ENCODE measurements around the gene RS1.

RS1 gene

DNA sequence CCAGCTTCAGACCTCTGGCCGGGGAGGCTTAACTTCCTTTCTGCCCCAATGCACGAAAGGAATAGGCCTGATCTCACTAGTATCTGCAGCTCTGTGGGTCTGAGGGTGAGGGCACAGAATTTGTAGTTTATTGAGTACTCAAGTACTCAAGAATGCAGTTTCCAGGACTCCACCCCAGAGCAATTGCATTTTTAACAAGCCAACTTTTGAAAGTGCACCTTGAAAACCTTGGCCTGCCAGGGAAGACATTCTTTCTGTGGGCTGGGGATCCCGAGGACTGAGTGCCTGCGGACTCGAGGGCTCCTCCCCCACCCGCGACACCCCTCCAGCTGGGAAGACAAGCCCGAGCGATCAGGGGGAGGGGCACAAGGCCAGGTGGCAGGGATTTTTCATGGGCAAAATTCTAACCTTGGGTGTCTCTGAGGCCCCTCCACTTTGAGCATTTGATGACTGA lies 22.4 kb downstream of the RS1 start:
- no peak for FAIRE-seq

DNA sequence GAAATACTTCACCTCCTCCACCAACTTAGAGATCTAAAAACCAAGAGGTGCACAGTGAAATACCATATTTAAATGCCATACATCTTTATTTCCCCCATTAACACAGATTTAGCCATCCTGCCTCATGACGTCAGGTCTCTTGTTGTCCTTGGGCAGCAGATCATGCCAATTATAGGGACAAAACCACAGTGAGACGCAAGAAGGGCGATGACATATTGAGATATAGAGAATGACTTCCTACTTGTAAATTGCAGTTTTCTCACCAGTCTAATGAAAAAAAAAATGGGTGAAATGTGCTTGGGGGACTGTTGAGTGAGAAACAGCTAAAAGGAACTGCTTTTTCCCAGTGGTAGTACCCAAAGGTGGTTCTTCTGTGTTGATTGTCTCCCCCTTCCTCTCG lies 24.3 kb downstream of the RS1 start:
- FAIRE-seq (no peak), DNase-seq (ENCODE audit: insufficient read length, low spot score) (no peak)
- TF ChIP-seq POLR2A (IDR thresholded peaks at IDR 0.05; ENCODE audit: low read depth, low read length): no peak

More for the DNA sequence above, 22.4 kb downstream of the RS1 start:
- no peak for TF ChIP-seq POLR2A (IDR thresholded peaks at IDR 0.05; ENCODE audit: low read depth, low read length)
- no peak for DNase-seq (ENCODE audit: insufficient read length, low spot score)

DNA sequence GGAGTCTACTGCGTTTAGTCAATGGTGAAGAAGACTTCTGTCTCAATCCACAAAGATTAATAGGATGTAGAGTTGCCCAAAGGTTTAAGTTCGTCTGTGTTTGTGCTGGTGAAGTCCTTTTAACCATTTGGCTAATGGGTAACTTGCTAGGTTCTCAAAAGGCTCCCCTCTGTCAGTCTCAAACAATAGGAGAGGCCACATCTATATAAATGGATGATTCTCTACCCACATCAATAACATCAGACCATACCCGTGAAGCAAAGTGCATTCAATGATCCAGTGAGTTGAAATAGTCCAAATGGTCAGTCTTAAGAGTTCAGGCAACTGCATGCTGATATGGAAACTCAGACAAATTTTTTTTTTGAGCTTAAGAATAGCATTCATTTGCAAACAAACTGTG lies 28.1 kb downstream of the RS1 start:
- DNase-seq (ENCODE audit: insufficient read length, low spot score) (no peak), FAIRE-seq (no peak)
- no peak for TF ChIP-seq POLR2A (IDR thresholded peaks at IDR 0.05; ENCODE audit: low read depth, low read length)

DNA sequence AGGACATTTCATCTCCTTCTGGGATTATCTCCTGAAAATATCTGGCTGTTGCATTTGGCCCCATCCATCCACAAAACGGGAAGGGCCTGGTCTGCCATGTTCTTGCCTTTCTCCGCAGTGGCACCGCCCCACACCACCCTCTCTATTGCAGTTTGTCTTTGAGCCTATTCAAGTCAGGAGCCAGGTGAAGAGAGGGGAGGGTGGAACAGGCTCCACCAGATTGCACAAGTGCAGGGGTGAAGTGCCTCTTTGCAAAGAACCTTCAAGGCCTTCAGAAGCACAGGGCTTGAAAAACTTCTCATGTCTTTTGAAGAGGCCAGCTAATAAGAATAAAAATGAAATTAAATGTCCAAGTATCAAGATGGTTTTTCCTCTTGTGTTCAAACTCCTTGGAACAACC lies 28.7 kb downstream of the RS1 start:
- DNase-seq (ENCODE audit: insufficient read length, low spot score) (no peak), FAIRE-seq (no peak)
- TF ChIP-seq POLR2A (IDR thresholded peaks at IDR 0.05; ENCODE audit: low read depth, low read length): no peak

DNA sequence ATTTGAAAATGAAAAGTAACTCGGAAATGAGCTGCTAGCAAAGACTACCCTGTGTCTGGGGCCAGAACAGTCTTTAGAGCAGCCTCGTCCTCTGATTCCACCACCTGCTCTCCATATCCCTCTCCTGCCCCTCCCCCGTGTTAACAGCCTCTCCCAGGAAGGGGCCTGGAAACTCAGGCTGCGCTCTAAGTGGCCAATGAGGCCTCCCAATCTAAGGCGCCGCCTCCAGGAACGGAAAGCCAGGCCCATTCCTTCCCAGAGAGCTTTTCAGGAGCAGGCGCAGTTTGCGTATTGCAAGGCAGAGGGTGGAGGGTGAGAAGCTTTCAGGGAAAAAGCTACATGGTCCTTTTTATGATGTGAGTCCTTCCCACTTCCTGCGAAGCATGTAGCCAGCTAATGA lies 31.2 kb downstream of the RS1 start:
- no peak for FAIRE-seq
- DNase-seq (ENCODE audit: insufficient read length, low spot score): no peak
- no peak for TF ChIP-seq POLR2A (IDR thresholded peaks at IDR 0.05; ENCODE audit: low read depth, low read length)

DNA sequence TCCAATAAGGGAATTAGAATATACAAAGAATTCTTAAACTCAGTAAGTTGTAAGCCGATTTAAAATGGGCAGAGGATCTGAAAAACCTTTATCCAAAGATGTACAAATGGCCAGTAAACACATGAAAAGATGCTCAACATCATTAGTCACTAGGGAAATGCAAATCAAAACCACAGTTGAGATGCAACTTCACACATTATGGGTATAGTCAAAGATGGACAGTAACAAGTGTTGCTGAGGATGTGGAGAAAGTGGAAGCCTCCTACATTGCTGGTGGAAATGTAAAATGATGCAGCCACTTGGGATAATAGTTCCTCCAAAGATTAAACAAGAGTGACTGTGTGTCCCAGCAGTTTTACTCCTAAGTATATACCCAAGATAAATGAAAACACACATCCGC lies 32.6 kb downstream of the RS1 start:
- TF ChIP-seq POLR2A (IDR thresholded peaks at IDR 0.05; ENCODE audit: low read depth, low read length): no peak
- no peak for DNase-seq (ENCODE audit: insufficient read length, low spot score)
- FAIRE-seq: no peak

DNA sequence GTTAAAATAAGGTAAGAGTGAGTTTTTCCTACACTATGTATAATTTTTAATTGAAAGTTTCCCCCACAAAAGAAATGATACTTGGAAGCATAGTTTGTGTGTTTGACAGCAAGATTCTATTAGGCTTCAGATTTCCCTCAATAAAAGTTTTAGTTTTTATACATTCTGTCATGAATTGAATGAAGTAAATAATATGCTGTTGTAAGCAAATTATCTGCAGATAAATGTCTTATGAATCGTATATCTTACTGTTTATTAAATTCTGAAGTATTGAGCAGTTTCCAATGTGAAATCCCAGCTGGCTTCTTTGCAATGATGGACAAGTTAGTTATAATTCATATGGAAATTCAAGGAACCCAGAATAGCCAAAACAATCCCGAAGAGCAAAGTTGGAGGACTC lies 33.5 kb downstream of the RS1 start:
- no peak for FAIRE-seq
- TF ChIP-seq POLR2A (IDR thresholded peaks at IDR 0.05; ENCODE audit: low read depth, low read length): no peak

DNA sequence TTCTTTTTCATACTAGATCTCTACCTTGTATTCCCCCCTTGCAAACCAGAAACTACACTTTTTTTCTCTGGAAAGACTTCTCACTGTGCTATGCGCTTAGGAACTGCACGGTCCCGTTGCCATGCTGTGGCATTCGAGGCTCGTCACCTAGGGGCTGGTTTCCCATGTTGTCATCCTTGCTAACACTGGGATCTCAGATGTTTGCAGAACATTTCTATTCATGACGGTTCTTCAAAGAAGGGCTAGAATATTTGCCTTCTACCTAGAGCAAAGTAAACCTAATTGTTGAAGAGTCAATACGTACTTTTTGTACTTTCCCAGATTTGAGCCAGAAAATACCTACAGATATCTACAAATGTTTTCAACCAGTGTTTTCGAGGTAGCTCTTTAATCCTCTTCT lies 41.0 kb downstream of the RS1 start:
- no peak for DNase-seq (ENCODE audit: insufficient read length, low spot score)
- FAIRE-seq: no peak

More for the DNA sequence above, 33.5 kb downstream of the RS1 start:
- DNase-seq (ENCODE audit: insufficient read length, low spot score): no peak

DNA sequence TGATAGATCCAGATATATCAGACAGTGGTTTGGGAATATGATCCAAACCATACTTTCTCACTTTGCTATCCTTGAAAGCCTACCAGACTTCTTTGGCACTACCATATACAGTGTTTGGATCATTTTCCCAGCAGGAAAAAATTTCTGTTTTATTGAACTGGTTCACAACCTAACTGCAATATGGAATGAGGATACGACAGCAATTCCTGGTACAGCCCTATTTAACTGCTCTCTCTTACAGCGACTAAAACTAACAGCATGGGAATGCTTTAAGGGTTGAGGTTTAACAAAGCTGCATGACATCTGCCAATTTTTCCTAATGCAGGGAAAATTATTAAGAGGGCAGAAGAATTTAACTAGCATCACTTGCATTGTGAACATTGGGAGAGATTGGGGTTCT lies 47.3 kb downstream of the RS1 start:
- DNase-seq (ENCODE audit: insufficient read length, low spot score) (no peak), FAIRE-seq (no peak)
- no peak for TF ChIP-seq POLR2A (IDR thresholded peaks at IDR 0.05; ENCODE audit: low read depth, low read length)

More for the DNA sequence above, 41.0 kb downstream of the RS1 start:
- no peak for TF ChIP-seq POLR2A (IDR thresholded peaks at IDR 0.05; ENCODE audit: low read depth, low read length)

DNA sequence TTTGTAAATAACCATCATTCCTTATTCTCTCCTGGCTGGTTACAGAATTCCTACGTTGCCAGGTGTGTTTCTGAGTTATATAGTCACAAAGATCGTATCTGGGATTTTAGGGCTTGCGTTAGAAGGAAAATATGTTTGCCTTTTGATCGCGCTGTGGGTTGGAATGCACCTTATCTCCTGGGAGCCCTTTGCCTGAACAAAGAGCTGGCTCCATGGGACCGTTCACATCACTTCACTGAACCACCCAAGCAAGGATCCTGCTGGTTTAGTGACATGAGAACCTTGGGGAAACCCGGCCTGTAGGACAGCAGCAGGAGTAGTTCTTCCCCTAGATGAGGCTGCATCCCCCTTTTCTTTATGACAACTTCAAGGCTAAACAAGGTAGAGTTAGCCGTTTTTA lies 51.6 kb downstream of the RS1 start:
- no peak for FAIRE-seq
- TF ChIP-seq POLR2A (IDR thresholded peaks at IDR 0.05; ENCODE audit: low read depth, low read length): no peak
- DNase-seq (ENCODE audit: insufficient read length, low spot score): no peak

DNA sequence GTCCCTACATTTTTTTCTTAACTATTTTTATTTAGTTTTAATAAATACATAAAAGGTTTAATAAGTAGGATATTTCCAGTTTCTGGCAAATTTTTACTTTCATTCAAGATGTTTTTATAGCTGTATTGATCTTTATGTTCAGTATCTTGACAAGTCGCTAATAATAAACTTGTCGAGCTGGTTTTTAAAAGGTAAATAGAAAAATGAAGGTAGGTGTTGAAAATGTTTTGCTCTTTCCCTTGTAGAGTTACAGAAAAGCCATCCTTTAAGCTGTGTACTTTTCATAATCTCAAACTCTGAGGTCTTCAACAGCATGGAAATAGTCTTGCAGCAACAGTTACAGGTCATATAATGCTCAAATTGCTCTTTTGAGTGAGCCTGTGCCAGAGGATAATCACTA lies 52.6 kb downstream of the RS1 start:
- no peak for TF ChIP-seq POLR2A (IDR thresholded peaks at IDR 0.05; ENCODE audit: low read depth, low read length)
- no peak for FAIRE-seq

DNA sequence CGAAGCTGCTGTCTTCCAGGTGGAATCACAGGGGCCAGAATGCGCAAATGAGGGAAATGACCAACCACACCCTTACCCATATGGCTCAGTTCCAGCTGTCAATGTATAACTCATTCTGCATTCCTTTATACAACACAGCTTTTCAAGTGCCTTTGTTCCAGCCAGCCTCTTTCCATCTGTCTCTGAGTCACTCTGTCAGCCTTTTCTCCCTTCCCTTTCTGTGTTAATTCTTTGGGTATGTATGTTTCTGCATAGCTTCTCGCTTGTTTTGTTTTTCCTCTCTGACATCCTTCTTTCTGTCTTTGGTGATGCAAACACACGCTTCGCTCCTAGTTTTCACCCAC lies 54.5 kb downstream of the RS1 start:
- DNase-seq (ENCODE audit: insufficient read length, low spot score): peak; percentile 4
- TF ChIP-seq POLR2A (IDR thresholded peaks at IDR 0.05; ENCODE audit: low read depth, low read length): no peak
- peak; percentile 61 for FAIRE-seq

More for the DNA sequence above, 52.6 kb downstream of the RS1 start:
- no peak for DNase-seq (ENCODE audit: insufficient read length, low spot score)

DNA sequence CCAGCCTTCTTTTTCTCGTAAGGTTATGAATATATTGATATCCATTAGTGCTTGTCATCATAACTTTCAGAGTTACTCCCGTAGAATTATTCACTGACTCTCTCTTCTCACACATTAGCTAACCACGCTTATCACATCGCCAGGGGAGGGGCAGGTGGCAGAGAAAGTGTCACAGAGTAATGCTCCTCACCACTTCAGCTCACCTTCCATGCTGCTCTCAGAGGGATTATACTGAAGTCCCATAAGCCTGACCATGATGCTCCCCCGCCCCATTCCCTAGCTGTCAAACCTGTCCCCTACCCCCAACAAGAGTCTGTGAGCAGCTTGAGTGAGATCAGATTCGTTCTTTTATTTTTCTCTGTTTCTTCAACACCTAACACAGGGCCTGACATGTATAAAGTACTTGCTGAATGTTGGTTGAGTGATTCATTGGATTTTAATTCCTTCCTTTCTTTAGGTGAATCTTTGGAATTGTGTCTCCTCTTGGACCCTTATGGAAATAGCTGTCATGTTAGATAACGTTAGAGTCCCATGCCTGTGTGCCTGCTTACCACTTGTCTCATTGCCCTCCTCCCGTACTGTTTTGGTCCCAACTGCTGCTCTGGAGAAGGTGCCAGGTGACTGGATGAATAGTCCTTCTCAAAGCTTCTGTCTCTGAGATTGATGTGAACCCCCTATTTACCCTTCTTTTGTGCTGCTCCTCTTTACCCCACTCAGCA lies 55.1 kb downstream of the RS1 start:
- no peak for TF ChIP-seq POLR2A (IDR thresholded peaks at IDR 0.05; ENCODE audit: low read depth, low read length)
- FAIRE-seq: no peak

DNA sequence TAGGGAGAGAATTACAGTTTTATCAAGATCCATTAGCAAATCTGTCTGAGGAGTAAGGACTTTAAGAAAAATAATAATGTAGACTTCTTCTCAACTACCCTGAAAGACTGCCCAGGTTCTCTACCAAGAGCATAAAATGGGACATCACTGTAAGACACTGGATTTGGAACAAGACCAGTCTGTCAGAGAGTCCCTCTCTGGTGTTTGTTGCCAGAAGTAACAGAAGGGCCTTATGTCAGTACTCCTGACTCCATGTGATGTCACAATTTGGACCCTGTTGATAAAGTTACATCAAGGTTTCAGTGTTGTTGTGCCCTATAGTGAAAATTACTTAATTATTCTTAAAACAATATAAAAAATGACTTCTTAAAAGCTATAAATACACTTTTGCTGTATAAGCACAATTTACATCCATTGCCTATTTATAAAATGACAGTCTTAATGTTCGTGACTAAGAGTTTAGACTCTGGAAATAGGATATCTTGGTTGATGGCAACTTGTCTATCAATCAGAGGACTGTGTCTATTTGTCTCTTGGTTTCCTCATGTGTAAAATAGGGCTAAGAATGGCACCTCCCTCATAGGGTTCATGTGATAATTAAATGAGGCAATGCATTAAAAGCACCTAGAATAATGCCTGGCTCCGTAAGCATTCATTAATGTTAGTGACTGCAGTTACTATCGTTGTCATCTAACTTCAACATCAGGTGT lies 57.8 kb downstream of the RS1 start:
- FAIRE-seq: no peak
- TF ChIP-seq POLR2A (IDR thresholded peaks at IDR 0.05; ENCODE audit: low read depth, low read length): no peak
- DNase-seq (ENCODE audit: insufficient read length, low spot score): no peak

More for the DNA sequence above, 55.1 kb downstream of the RS1 start:
- no peak for DNase-seq (ENCODE audit: insufficient read length, low spot score)

DNA sequence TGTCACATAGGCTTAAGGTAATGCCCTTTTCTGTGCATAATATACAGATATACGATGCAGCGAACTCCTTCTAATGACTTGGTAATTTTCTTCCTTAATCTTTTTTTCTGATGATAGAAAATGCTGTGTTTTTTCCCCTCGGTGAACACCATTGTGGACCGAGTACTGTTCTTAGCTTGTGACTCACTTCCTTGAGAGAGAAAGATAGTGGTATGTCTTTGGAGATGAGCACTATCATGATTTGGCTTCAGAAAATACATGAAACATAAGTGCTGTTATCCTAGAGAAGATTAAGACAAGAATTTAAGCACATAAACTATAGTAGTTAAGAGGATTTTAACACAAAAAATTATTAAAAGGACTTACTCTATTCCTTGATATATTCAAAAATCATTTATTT lies 63.9 kb downstream of the RS1 start:
- no peak for DNase-seq (ENCODE audit: insufficient read length, low spot score)
- no peak for FAIRE-seq
- no peak for TF ChIP-seq POLR2A (IDR thresholded peaks at IDR 0.05; ENCODE audit: low read depth, low read length)
